ENCODE measurements around the gene TMC2. TPM values are rescaled to one million over a fixed set of nuclear protein-coding genes. Genes with fewer than 3 reads are reported as not detected.

TMC2 gene
- total RNA-seq, 2 donors from 2014 or later, result not detected

DNA sequence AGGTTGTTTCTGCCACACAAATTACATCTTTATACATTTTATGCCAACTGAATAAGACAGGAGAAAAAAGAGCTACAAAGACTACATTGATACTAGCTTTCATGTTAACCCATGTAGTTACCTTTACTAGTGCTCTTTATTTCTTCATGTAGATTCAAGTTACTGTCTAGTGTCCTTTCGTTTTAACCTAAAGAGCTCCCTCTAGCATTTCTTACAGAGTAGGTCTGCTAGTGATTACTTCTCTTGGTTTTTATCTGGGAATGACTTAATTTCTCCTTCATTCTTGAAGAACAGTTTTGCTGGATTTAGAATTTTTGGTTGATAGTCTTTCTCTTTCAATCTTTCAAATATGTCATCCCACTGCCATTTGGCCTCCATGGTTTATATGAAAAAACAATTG, 94.9 kb downstream of the TMC2 start:
- H3K4me3 Mint-ChIP-seq, result no peak overlapping the region
- no peak for DNase-seq
- H3K9me3 Mint-ChIP-seq, result peaks cover 0 to 3% of the 10 kb centered on the region in 2 donors
- no peak for ATAC-seq (replicated peaks in 1 of 2)
- peaks cover 1 to 4% of the 10 kb centered on the region in 2 donors for H3K36me3 Mint-ChIP-seq (ENCODE audit: insufficient read depth in 2 of 2)
- no peak overlapping the region for H3K27ac Mint-ChIP-seq
- no peaks in the 10 kb centered on the region for H3K4me1 Mint-ChIP-seq (ENCODE audit: low read depth)
- H3K27me3 Mint-ChIP-seq (ENCODE audit: low read depth), result peaks cover 58% of the 10 kb centered on the region

DNA sequence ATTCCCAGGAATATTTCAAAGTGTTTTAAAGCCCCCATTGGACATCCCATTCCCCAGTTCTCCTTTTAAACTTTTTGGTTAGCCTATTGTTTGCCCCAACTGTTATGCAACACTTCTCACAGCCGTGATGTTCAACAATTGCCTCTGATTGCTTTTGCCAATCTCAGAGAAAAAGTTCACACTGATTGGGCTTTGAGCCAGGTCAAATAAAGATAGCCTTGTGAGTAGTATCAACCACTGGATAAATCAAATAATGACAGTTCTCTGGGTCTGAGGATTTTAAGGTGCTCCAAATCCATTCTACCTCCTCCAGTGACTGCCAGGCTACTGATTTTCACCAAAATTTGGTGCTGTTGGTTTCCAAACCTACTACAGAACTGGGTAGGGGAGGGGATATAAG, 97.0 kb downstream of the TMC2 start:
- no peaks in the 10 kb centered on the region for H3K4me1 Mint-ChIP-seq (ENCODE audit: low read depth)
- peaks cover 49% of the 10 kb centered on the region for H3K27me3 Mint-ChIP-seq (ENCODE audit: low read depth)
- H3K9me3 Mint-ChIP-seq, result peaks cover 0 to 2% of the 10 kb centered on the region in 2 donors
- ATAC-seq (replicated peaks in 1 of 2), result no peak
- no peak overlapping the region for H3K4me3 Mint-ChIP-seq
- no peak overlapping the region for H3K27ac Mint-ChIP-seq
- DNase-seq, result no peak
- peaks cover 0 to 1% of the 10 kb centered on the region in 2 donors for H3K36me3 Mint-ChIP-seq (ENCODE audit: insufficient read depth in 2 of 2)

DNA sequence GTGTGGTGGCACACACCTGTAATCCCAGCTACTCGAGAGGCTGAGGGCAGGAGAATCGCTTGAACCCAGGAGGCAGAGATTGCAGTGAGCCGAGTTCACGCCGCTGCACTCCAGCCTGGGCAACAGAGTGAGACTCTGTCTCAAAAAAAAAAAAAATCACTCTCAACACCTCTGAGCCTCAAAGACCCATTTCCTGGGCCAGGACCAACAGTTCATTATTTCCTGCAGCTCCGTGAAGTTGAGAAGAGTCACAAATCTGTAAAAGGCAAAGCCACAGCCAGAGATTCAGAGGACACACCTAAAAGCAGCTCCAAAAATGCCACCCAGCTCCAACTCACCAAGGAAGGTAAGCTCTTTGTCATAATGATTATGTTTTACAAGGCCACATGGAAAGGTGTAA, 100.9 kb downstream of the TMC2 start:
- H3K4me1 Mint-ChIP-seq (ENCODE audit: low read depth), result no peaks in the 10 kb centered on the region
- H3K27me3 Mint-ChIP-seq (ENCODE audit: low read depth), result peaks cover 26% of the 10 kb centered on the region
- H3K36me3 Mint-ChIP-seq (ENCODE audit: insufficient read depth in 2 of 2), result no peaks in the 10 kb centered on the region
- DNase-seq, result no peak
- H3K4me3 Mint-ChIP-seq, result no peak overlapping the region
- no peak for ATAC-seq (replicated peaks in 1 of 2)
- H3K27ac Mint-ChIP-seq, result no peak overlapping the region
- H3K9me3 Mint-ChIP-seq, result no peaks in the 10 kb centered on the region

DNA sequence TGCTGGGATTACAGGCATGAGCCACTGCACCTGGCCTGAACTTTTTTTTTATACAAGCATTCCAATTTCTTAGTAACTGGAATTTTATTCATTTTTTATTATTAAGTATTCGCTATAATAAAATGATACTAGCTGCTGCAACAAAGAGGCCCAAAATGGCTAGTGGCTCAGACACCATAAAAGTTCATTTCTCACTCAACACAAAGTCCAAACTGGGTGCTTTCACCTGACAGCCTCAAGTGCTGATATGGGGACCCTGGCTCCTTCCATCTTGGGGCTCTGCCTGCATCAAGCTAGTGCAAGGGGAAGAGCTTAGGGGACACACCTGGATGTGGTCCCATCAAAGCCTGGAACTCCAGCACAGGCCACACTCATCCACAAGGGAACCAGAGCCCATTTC, 103.9 kb downstream of the TMC2 start:
- H3K27ac Mint-ChIP-seq, result no peak overlapping the region
- DNase-seq (no peak), ATAC-seq (replicated peaks in 1 of 2) (no peak)
- no peaks in the 10 kb centered on the region for H3K9me3 Mint-ChIP-seq
- no peaks in the 10 kb centered on the region for H3K27me3 Mint-ChIP-seq (ENCODE audit: low read depth)
- no peak overlapping the region for H3K4me3 Mint-ChIP-seq
- no peaks in the 10 kb centered on the region for H3K4me1 Mint-ChIP-seq (ENCODE audit: low read depth)
- no peaks in the 10 kb centered on the region for H3K36me3 Mint-ChIP-seq (ENCODE audit: insufficient read depth in 2 of 2)

DNA sequence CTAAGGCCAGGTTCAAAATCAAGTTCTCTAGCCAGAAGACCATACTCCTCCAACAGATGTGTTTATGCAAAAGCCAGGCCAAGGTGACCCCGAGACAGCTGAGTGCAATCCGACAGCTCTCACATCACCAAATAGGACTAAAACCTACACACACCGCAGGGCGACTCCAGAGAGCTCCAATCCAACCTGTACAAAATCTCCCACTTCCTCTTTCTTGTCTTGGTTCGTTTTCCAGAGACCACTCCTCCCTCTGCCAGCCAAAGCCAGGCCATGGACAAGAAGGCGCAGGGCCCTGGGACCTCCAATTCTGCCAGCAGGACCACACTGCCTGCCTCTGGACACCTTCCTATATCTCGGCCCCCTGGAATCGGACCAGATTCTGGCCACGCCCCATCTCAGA, 104.5 kb downstream of the TMC2 start:
- no peaks in the 10 kb centered on the region for H3K27me3 Mint-ChIP-seq (ENCODE audit: low read depth)
- ATAC-seq (replicated peaks in 1 of 2) (no peak), DNase-seq (no peak)
- H3K9me3 Mint-ChIP-seq, result no peaks in the 10 kb centered on the region
- no peaks in the 10 kb centered on the region for H3K36me3 Mint-ChIP-seq (ENCODE audit: insufficient read depth in 2 of 2)
- no peak overlapping the region for H3K27ac Mint-ChIP-seq
- no peak overlapping the region for H3K4me3 Mint-ChIP-seq
- H3K4me1 Mint-ChIP-seq (ENCODE audit: low read depth), result no peaks in the 10 kb centered on the region

DNA sequence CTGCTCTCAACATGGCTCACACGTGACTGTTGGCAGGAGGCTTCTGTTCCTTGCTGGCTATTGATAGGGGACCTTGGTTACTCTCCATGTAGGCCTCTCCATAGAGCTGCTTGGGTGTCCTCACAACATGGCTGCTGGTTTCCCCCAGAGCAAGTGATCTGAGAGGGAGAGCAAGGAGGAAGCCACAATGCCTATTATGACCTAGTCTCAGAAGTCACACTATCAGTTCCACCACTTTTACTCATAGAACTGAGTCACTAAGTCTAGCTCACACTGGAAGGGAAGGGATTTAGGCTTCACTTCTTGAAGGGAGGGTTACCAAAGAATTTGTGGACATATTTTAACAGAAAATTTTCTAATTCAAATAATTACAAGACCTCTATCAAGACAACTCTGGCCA, 107.3 kb downstream of the TMC2 start:
- peak in 1 of 2 donors; percentile 36 for ATAC-seq (replicated peaks in 1 of 2)
- H3K36me3 Mint-ChIP-seq (ENCODE audit: insufficient read depth in 2 of 2), result no peaks in the 10 kb centered on the region

DNA sequence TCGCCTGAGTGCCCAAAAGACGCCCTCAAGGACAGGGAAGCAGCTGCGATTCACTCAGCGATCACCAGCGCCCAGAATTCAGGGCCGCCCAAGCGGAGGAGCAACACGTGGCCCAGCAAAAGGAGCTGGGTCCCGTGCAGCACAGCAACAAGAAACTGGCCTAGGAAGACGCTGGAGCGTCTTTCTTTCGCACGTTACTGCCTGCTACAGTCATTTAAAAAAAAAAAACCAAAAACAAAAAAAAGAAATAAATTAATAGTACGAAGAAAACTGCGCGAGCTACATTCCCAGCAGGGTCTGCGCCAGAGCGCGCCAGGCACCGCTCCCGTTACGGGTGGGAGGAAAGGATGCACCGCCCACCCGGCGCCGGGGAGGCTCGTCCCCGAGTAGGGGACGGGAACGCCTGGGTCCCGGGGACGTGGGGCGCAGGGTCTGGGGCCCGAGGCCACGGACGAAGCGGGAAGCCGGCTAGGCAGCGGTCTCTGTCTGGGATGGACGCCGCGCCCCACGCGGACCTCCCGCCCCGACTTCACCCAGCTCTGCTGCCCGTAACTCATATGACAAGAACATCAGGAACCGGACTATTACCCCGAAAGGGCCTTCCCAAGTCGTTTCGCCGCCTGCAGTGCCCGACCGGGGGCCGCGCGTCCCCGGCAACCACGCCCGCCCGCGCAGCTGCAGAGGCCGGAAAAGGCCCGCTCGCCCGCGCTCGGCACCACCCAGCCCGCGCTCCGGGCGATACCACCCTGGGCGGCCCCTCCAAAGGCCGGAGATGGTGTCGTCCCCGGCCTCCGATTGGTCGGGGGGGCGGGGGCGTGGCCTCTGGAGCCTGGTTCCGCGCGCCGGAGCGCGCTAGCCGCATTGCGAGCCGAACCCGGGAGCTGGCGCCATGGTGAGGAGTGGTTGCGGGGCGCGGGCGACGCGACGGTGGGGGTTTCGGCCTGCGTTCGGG, 115.7 kb downstream of the TMC2 start, which contains the start of gene NOP56:
Gene NOP56, plus strand, starts transcription at position 861 of the 952 bp plus-strand sequence. Its CDS starts 29 bp downstream, at position 890.
- H3K9me3 Mint-ChIP-seq, result no peaks in the 10 kb centered on the region
- peaks cover 21 to 32% of the 10 kb centered on the region in 2 donors for H3K36me3 Mint-ChIP-seq (ENCODE audit: insufficient read depth in 2 of 2)
- H3K27ac Mint-ChIP-seq, result peak within 1 kb of the TSS; percentile 98
- peaks cover 51% of the 10 kb centered on the region for H3K4me1 Mint-ChIP-seq (ENCODE audit: low read depth)
- H3K4me3 Mint-ChIP-seq, result peak within 1 kb of the TSS; percentile 95 to 96
- ATAC-seq (replicated peaks in 1 of 2) (peak; percentile 90), DNase-seq (peak; percentile 95 to 99)
- H3K27me3 Mint-ChIP-seq (ENCODE audit: low read depth), result no peaks in the 10 kb centered on the region

More for the DNA sequence above, 107.3 kb downstream of the TMC2 start:
- Mint-ChIP-seq H3K9me3 (no peaks in the 10 kb centered on the region), H3K27me3 (ENCODE audit: low read depth) (no peaks in the 10 kb centered on the region), H3K4me1 (ENCODE audit: low read depth) (no peaks in the 10 kb centered on the region), H3K27ac (no peak overlapping the region), H3K4me3 (no peak overlapping the region)
- no peak for DNase-seq

DNA sequence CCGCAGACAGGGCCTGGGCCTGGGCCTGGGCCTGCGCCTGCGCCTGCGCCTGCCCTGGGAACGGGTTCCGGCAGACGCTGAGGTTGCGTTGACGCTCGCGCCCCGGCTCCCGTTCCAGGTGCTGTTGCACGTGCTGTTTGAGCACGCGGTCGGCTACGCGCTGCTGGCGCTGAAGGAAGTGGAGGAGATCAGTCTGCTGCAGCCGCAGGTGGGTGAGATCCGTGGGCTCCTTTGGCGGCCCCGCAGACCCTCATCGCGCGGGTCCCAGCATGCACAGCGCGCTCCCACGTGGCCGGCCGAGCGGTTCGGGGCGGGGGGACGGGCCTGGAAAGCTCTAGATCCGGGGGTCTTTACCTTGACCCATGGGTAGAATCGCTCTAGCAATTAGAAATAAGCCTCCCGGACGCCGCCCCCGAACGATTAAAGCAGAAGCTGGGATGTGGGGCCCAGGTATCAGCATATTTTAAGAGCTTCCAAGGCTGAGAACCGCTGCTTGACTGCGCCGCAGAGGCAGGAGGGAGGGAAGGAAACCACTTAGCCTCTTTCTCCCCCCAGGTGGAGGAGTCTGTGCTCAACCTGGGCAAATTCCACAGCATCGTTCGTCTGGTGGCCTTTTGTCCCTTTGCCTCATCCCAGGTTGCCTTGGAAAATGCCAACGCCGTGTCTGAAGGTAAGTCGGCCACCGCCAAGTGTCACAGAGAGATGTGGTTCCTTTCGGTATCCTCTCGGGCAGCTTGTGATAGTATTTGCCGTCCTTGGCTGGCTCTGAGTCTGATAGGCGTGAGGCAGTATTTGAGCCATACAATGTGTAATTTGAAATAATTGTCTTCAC, 116.6 kb downstream of the TMC2 start:
- Mint-ChIP-seq H3K27ac (peak overlapping the region; percentile 94), H3K9me3 (no peaks in the 10 kb centered on the region), H3K4me1 (ENCODE audit: low read depth) (peaks cover 52% of the 10 kb centered on the region), H3K27me3 (ENCODE audit: low read depth) (no peaks in the 10 kb centered on the region), H3K36me3 (ENCODE audit: insufficient read depth in 2 of 2) (peaks cover 25 to 33% of the 10 kb centered on the region in 2 donors), H3K4me3 (peak overlapping the region; percentile 95 to 96)
- ATAC-seq (replicated peaks in 1 of 2) (peak; percentile 48 to 51), DNase-seq (no peak)

DNA sequence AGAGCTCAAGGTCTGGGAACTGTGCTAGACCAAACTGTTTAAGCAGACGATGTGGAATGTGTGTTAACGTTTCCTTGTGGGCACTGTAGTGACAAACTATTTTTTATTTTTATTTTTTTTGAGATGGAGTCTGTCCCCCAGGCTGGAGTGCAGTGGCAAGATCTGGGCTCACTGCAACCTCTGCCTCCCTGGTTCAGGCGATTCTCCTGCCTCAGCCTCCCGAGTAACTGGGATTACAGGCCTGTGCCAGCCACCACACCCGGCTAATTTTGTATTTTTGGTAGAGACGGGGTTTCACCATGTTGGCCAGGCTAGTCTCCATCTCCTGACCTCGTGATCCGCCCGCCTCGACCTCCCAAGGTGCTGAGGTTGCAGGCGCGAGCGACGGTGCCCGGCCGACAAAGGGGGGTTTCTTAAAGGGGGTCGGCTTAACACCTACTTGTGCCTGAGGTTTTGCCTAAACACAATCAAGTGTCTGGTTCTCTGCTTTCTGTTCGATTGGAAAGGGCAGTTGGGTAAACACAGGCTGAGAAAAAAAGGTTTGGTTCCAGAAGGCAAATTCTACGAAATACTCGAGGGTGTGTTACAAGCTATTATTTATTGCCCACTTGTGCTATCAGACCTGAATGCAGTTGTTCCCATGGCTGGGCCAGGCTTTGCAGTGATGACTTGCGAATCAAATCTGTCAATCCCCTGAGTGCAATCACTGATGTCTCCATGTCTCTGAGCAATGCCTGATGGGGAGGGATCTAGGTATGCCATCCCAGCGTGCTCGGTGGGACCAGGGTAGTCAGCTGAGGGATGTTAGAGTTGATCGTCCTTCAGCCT, 117.4 kb downstream of the TMC2 start:
- H3K27ac Mint-ChIP-seq, result peak overlapping the region; percentile 94
- H3K9me3 Mint-ChIP-seq, result no peaks in the 10 kb centered on the region
- H3K36me3 Mint-ChIP-seq (ENCODE audit: insufficient read depth in 2 of 2), result peaks cover 25 to 38% of the 10 kb centered on the region in 2 donors
- no peaks in the 10 kb centered on the region for H3K27me3 Mint-ChIP-seq (ENCODE audit: low read depth)
- DNase-seq, result no peak
- peaks cover 57% of the 10 kb centered on the region for H3K4me1 Mint-ChIP-seq (ENCODE audit: low read depth)
- H3K4me3 Mint-ChIP-seq, result peak overlapping the region; percentile 95 to 96
- ATAC-seq (replicated peaks in 1 of 2), result no peak

DNA sequence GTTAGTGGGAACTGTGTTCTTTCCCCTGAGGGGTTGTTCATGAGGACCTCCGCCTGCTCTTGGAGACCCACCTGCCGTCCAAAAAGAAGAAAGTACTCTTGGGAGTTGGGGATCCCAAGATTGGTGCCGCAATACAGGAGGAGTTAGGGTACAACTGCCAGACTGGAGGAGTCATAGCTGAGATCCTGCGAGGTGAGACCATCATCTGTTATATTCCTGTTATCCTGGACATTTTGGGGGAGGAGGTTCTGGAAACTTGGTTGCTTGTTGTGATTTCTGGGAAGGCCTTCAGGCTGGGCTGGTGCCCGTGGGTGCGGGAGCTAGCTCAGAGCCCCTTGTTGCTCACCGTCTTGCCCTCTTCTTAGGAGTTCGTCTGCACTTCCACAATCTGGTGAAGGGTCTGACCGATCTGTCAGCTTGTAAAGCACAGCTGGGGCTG, 118.0 kb downstream of the TMC2 start:
- no peaks in the 10 kb centered on the region for H3K9me3 Mint-ChIP-seq
- H3K4me1 Mint-ChIP-seq (ENCODE audit: low read depth), result peaks cover 54% of the 10 kb centered on the region
- DNase-seq (no peak), ATAC-seq (replicated peaks in 1 of 2) (no peak)
- H3K36me3 Mint-ChIP-seq (ENCODE audit: insufficient read depth in 2 of 2), result peaks cover 27 to 39% of the 10 kb centered on the region in 2 donors
- H3K27me3 Mint-ChIP-seq (ENCODE audit: low read depth), result no peaks in the 10 kb centered on the region
- H3K27ac Mint-ChIP-seq, result peak overlapping the region; percentile 94
- H3K4me3 Mint-ChIP-seq, result peak overlapping the region; percentile 95 to 96

DNA sequence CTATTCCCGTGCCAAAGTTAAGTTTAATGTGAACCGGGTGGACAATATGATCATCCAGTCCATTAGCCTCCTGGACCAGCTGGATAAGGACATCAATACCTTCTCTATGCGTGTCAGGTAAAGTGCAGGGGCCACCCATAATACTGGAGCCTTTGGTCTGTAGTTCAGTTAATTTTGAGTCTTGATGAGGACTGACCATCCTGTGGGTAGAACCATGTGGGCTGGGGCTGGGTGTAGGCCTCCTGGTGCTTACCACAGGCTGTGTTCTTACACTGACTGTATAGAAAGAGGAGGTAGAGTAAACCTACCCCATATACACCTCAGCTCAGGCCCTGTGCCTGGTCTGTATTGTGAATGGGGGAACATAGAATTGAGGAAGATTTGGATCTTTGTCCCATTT, 118.5 kb downstream of the TMC2 start:
- H3K4me1 Mint-ChIP-seq (ENCODE audit: low read depth), result peaks cover 49% of the 10 kb centered on the region
- no peak for DNase-seq
- H3K36me3 Mint-ChIP-seq (ENCODE audit: insufficient read depth in 2 of 2), result peaks cover 27 to 39% of the 10 kb centered on the region in 2 donors
- no peak for ATAC-seq (replicated peaks in 1 of 2)
- H3K4me3 Mint-ChIP-seq, result peak overlapping the region; percentile 95 to 96
- no peaks in the 10 kb centered on the region for H3K9me3 Mint-ChIP-seq
- H3K27me3 Mint-ChIP-seq (ENCODE audit: low read depth), result no peaks in the 10 kb centered on the region
- H3K27ac Mint-ChIP-seq, result peak overlapping the region; percentile 94

DNA sequence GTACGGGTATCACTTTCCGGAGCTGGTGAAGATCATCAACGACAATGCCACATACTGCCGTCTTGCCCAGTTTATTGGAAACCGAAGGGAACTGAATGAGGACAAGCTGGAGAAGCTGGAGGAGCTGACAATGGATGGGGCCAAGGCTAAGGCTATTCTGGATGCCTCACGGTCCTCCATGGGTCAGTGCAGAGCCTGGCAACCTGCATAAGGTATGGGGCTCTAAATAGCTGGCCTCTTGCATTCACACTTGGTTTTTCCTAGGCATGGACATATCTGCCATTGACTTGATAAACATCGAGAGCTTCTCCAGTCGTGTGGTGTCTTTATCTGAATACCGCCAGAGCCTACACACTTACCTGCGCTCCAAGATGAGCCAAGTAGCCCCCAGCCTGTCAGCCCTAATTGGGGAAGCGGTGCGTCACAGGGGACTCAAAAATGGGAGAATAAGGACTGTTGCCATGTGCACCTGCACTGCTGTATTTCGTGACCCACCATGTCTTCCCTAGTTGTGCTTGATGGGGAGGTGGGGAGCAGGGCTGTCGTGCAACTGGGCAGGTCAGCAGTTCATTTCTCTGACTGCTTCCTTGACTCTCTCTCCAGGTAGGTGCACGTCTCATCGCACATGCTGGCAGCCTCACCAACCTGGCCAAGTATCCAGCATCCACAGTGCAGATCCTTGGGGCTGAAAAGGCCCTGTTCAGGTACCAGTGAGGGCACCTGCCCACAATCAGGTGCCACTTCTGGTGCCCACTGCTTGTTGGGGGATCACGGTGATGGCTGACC, 119.2 kb downstream of the TMC2 start:
- no peak for ATAC-seq (replicated peaks in 1 of 2)
- Mint-ChIP-seq H3K27me3 (ENCODE audit: low read depth) (no peaks in the 10 kb centered on the region), H3K4me3 (peak overlapping the region; percentile 95 to 96)

More for the DNA sequence above, 119.2 kb downstream of the TMC2 start:
- Mint-ChIP-seq H3K9me3 (no peaks in the 10 kb centered on the region), H3K36me3 (ENCODE audit: insufficient read depth in 2 of 2) (peaks cover 27 to 39% of the 10 kb centered on the region in 2 donors), H3K27ac (peak overlapping the region; percentile 94), H3K4me1 (ENCODE audit: low read depth) (peaks cover 48% of the 10 kb centered on the region)
- no peak for DNase-seq
